Right lobe of liver (tissue), 6 donors: ENCODE data around the gene FZD1. TPM values are rescaled to one million over a fixed set of nuclear protein-coding genes. Genes with fewer than 3 reads are reported as not detected.
A peak's percentile ranks its signal among the peaks of the same experiment; 100 is the strongest.

Experiments used
- ATAC-seq, 4 donors: fragments of 200-7000 bp; cut with Tn5 transposase; one replicate each; pipeline ENCODE4 v1.9.1; 2020; ENCODE audit warnings: mild to moderate bottlenecking in 4 of 4, moderate library complexity in 4 of 4
- DNase-seq, 3 donors: peaks; one replicate each; pipeline ENCODE4 v3.0.0-alpha.2; 2020
- H3K27ac ChIP-seq, 3 donors: fragments of 200-600 bp; one replicate each; pipeline ENCODE4 v1.8.0; 2022
- H3K27me3 ChIP-seq, 2 donors: fragments of 200-600 bp; one replicate each; pipeline ENCODE4 v1.8.0; 2022
- H3K36me3 ChIP-seq, 4 donors: fragments of 200-600 bp; sonication (generic) in 1 of 4; one replicate each; pipeline versions ENCODE4 v1.5.1 to v1.8.0; 2017 to 2022; ENCODE audit warnings: control low read depth in 1 of 4
- H3K4me1 ChIP-seq, 4 donors: fragments of 200-600 bp; sonication (generic) in 1 of 4; one replicate each; pipeline versions ENCODE4 v1.5.1 to v1.8.0; 2017 to 2022; ENCODE audit warnings: control low read depth in 1 of 4
- H3K4me3 ChIP-seq, 3 donors: fragments of 200-600 bp; one replicate each; pipeline ENCODE4 v1.8.0; 2022
- H3K9me3 ChIP-seq, 4 donors: fragments of 200-600 bp; sonication (generic) in 1 of 4; one replicate each; pipeline versions ENCODE4 v1.5.1 to v1.8.0; 2017 to 2022; ENCODE audit warnings: control low read depth in 1 of 4
- CTCF ChIP-seq, 4 donors: fragments of 200-600 bp in 3 of 4; fragments of 450-650 bp in 1 of 4; IDR thresholded peaks; one replicate each; pipeline versions ENCODE4 v1.5.1 to v1.8.0; 2016 to 2022; ENCODE audit warnings: antibody characterized with exemption in 4 of 4, mild to moderate bottlenecking in 2 of 4
- POLR2A ChIP-seq: fragments of 450-650 bp; IDR thresholded peaks from one replicate; pipeline ENCODE4 v1.6.1; 2017; ENCODE audit warnings: antibody characterized with exemption, mild to moderate bottlenecking
- WGBS: methylation state at CpG from one replicate; pipeline ENCODE4 v1.1.6; 2018; ENCODE audit warnings: low coverage, low lambda C conversion rate; ENCODE audit not compliant: insufficient coverage; ENCODE audit errors: missing lambda C conversion rate; 5-methylcytosine and 5-hydroxymethylcytosine counted together
- intact Hi-C, 2 donors: fragments of 100-400 bp; cut with DNase I; formaldehyde crosslinking; loops; one replicate each; pipeline versions ENCODE4 v1.11.2 to v1.14.1; 2022
- total RNA-seq, 6 experiments: library from RNA; depleted of rRNA in 2 of 6; stranded (reverse); fragments of >200 nt in 2 of 6; fragmentation: NEBNext Ultra II Directional in 3 of 6; extraction: Animal tissue kit (Norgen Biotek cat#: 25700) in 3 of 6; gene quantifications; one replicate each; pipeline versions ENCODE4 v1.1.0 to v1.2.4, GENCODE V29; 2016 to 2023
- donor health status: DM: no; HTN: yes; CAD: no.
- donor health status: DM: no; HTN: no; CAD: no.
- donor health status: DM: no; HTN: no; CAD: no.
- donor health status: DM: no; HTN: yes; CAD: no.
- donor health status: DM: no; HTN: yes; CAD: no.

FZD1 gene
- total RNA-seq, 6 experiments from 2014 or later = 1.3 to 2.6 (median 1.6) TPM

GRCh38 chr7:91270372-91270771 is 6.1 kb downstream of the FZD1 start:
- DNase-seq (no peak), ATAC-seq (no peak)
- Histone ChIP-seq H3K9me3 (no peaks in the 10 kb centered on the region), H3K27ac (no peak overlapping the region), H3K4me3 (no peak overlapping the region), H3K27me3 (no peaks in the 10 kb centered on the region), H3K36me3 (no peaks in the 10 kb centered on the region), H3K4me1 (peaks cover 0 to 5% (median 0%) of the 10 kb centered on the region in 4 donors)
- 64% methylated on average over 3 of the region's 3 CpGs for WGBS
- TF ChIP-seq POLR2A = no peak
- TF ChIP-seq CTCF (IDR thresholded peaks at IDR 0.05) = no peak
- intact Hi-C loops = no loop called here

GRCh38 chr7:91276909-91277308 is 12.7 kb downstream of the FZD1 start:
- Histone ChIP-seq H3K27me3 (no peaks in the 10 kb centered on the region), H3K9me3 (no peaks in the 10 kb centered on the region), H3K27ac (no peak overlapping the region), H3K4me3 (no peak overlapping the region), H3K4me1 (no peaks in the 10 kb centered on the region), H3K36me3 (no peaks in the 10 kb centered on the region)
- ATAC-seq = no peak
- TF ChIP-seq POLR2A (no peak), CTCF (IDR thresholded peaks at IDR 0.05) (no peak)
- DNase-seq = no peak
- intact Hi-C loops = no loop called here

- TF ChIP-seq CTCF (IDR thresholded peaks at IDR 0.05) = no peak
- TF ChIP-seq POLR2A = no peak
- DNase-seq = no peak
- intact Hi-C loops = no loop called here
- H3K36me3 ChIP-seq = no peaks in the 10 kb centered on the region
- H3K27me3 ChIP-seq = no peaks in the 10 kb centered on the region
- H3K4me3 ChIP-seq = no peak overlapping the region
- WGBS = 17% methylated on average over 1 of the region's 1 CpG
- no peaks in the 10 kb centered on the region for H3K4me1 ChIP-seq
- no peak overlapping the region for H3K27ac ChIP-seq
- no peak for ATAC-seq
- H3K9me3 ChIP-seq = no peaks in the 10 kb centered on the region
These were observed 16.0 kb downstream of the FZD1 start for GRCh38 chr7:91280185-91280584.

GRCh38 chr7:91280604-91281003 is 16.4 kb downstream of the FZD1 start:
- Histone ChIP-seq H3K27ac (no peak overlapping the region), H3K36me3 (no peaks in the 10 kb centered on the region), H3K4me3 (no peak overlapping the region), H3K9me3 (no peaks in the 10 kb centered on the region), H3K27me3 (no peaks in the 10 kb centered on the region), H3K4me1 (no peaks in the 10 kb centered on the region)
- TF ChIP-seq POLR2A (no peak), CTCF (IDR thresholded peaks at IDR 0.05) (no peak)
- DNase-seq (no peak), ATAC-seq (no peak)
- 47% methylated on average over 1 of the region's 1 CpG for WGBS
- intact Hi-C loops = no loop called here

GRCh38 chr7:91285696-91286355 is 21.6 kb downstream of the FZD1 start:
- no peak overlapping the region for H3K4me3 ChIP-seq
- no peaks in the 10 kb centered on the region for H3K27me3 ChIP-seq
- no peaks in the 10 kb centered on the region for H3K36me3 ChIP-seq
- no peak overlapping the region for H3K27ac ChIP-seq
- DNase-seq (no peak), ATAC-seq (peak in 1 of 4 donors; percentile 21)
- WGBS = 59% methylated on average over 7 of the region's 7 CpGs
- intact Hi-C loops = no loop called here
- H3K9me3 ChIP-seq = no peaks in the 10 kb centered on the region
- no peaks in the 10 kb centered on the region for H3K4me1 ChIP-seq
- no peak for TF ChIP-seq CTCF (IDR thresholded peaks at IDR 0.05)
- TF ChIP-seq POLR2A = no peak
